Adipocyte (in vitro differentiated cells): ENCODE results near the gene PLAC8L1.

Source experiments
- DNase-seq: peaks from one replicate; pipeline ENCODE4 v3.0.0-alpha.2; 2015; ENCODE audit warnings: low read depth
- H3K27me3 ChIP-seq: replicated peaks from 2 replicates; pipeline ENCODE4 v1.7.0; 2013; ENCODE audit warnings: mild to moderate bottlenecking, low read length, moderate library complexity; ENCODE audit not compliant: control insufficient read depth, insufficient read depth
- H3K36me3 ChIP-seq: 2 replicates; pipeline ENCODE4 v1.7.0; 2013; ENCODE audit warnings: low read length, mild to moderate bottlenecking, moderate library complexity; ENCODE audit not compliant: control insufficient read depth, insufficient read depth, severe bottlenecking
- H3K4me1 ChIP-seq: 2 replicates; pipeline ENCODE4 v1.7.0; 2013; ENCODE audit warnings: mild to moderate bottlenecking, low read length, moderate library complexity; ENCODE audit not compliant: control insufficient read depth, insufficient read depth
- H3K4me3 ChIP-seq: 2 replicates; pipeline ENCODE4 v1.7.0; 2013; ENCODE audit warnings: mild to moderate bottlenecking, low read length, moderate library complexity
- H3K9ac ChIP-seq: 2 replicates; pipeline ENCODE4 v1.7.0; 2013; ENCODE audit warnings: mild to moderate bottlenecking, low read length, moderate library complexity
- H3K9me3 ChIP-seq: 2 replicates; pipeline ENCODE4 v1.7.0; 2013; ENCODE audit warnings: mild to moderate bottlenecking, low read length, moderate library complexity; ENCODE audit not compliant: control insufficient read depth

PLAC8L1 gene

DNA sequence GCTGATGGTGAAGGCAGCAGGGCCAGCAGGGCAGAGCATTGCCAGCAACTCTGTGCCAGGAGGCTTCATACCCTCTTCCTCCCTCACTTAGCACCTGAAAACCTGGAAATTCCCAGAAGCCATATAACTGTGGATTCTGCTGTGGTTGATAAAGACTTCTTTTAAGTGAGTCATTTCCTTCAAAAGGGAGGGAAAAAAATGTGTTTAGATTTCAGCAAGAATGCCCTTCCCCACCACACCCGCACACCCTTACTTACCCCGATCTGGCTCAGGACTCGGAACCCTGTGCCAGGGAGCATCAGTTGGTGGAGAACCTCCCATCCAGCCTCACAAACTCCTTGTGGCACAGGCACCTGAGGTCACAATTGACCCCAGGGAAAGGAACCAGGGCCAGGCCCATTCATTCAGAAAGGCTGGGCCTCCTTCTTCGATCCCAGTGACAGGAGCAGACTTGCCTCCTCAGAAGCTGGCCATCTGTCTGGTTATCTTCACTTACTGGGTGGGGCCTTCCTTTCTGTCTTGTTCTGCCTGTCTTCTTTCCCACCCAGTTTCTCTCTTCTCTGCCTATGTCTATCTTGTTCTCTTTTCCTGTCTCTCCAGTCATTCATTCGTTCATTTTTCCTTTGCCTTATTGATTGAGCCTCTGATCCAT, 62.6 kb downstream of the PLAC8L1 start:
- Histone ChIP-seq H3K36me3 (no peaks in the 10 kb centered on the region), H3K9ac (no peak overlapping the region), H3K27me3 (no peaks in the 10 kb centered on the region), H3K4me3 (no peak overlapping the region), H3K9me3 (no peaks in the 10 kb centered on the region), H3K4me1 (peaks cover 27% of the 10 kb centered on the region)
- peak; percentile 30 for DNase-seq

DNA sequence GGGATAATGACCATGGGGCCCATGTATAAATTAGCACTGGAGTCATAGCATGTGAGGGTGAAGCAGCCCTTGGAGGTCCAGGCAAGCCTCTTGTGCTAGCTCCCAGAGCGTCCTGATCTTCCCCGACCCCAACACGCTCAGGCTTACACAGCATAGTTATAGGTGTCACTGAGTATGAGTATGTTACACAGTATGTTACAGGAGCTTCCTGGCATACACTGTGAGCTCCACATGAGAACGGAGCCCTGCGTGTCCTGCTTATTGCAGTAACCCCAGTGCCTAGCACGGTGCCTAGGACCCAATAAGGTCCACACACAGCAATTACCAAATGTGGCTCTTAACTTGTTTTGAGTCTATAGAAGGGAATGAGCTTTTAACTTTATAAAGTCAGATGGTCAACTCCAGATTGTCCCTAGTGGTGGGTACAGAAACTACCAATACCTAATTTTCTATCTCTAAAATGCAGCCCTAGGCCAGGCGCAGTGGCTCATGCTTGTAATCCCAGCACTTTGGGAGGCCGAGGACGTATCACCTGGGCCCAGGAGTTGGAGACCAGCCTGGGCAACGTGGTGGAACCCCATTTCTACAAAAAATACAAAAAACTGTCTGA, 64.1 kb downstream of the PLAC8L1 start:
- Histone ChIP-seq H3K4me1 (peaks cover 27% of the 10 kb centered on the region), H3K27me3 (no peaks in the 10 kb centered on the region), H3K4me3 (no peak overlapping the region), H3K36me3 (no peaks in the 10 kb centered on the region), H3K9ac (no peak overlapping the region), H3K9me3 (no peaks in the 10 kb centered on the region)
- DNase-seq = peak; percentile 20

DNA sequence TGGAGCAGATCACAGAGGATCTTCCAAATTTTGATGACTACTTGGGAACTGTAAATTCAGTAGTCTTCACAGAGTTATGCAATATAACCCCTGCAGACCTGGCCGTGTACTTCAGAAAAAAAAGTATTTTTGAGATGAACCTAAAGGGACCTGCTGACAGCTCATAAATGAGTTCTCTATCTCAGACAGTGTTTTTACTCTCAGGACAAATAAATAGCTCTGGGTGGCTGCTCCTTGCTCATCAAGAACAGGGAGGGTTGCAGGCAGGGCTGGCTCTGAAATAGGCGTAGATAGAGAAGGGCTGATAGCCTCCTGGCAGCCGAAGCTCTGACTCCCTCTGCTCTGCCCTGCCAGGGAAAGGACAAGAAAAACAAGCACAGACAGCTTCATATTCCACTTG, 64.8 kb downstream of the PLAC8L1 start:
- H3K9ac ChIP-seq = no peak overlapping the region

DNA sequence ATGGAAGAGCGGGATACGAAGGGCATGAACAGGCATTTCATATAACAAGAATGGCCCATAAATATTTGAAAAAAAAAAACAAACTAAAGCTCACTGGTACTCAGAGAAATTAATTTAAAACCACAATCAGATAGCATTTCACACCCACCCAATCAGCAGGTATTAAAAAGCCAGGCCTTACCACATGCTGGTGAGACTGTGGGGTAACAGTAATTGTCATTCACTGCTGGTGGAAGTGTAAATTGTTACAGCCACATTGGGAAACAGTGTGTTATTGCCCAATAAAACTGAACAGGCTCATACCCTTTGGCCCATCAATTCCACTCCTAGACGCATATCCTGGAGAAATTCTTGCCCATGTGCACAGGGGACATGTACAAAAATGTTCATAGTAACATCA, 66.0 kb downstream of the PLAC8L1 start:
- H3K27me3 ChIP-seq = no peaks in the 10 kb centered on the region
- no peak for DNase-seq
- H3K4me3 ChIP-seq = no peak overlapping the region
- H3K9me3 ChIP-seq = no peaks in the 10 kb centered on the region
- H3K9ac ChIP-seq = no peak overlapping the region
- H3K36me3 ChIP-seq = no peaks in the 10 kb centered on the region
- peaks cover 27% of the 10 kb centered on the region for H3K4me1 ChIP-seq

More for the DNA sequence above, 64.8 kb downstream of the PLAC8L1 start:
- Histone ChIP-seq H3K4me1 (peaks cover 27% of the 10 kb centered on the region), H3K4me3 (no peak overlapping the region), H3K36me3 (no peaks in the 10 kb centered on the region), H3K27me3 (no peaks in the 10 kb centered on the region), H3K9me3 (no peaks in the 10 kb centered on the region)
- no peak for DNase-seq

DNA sequence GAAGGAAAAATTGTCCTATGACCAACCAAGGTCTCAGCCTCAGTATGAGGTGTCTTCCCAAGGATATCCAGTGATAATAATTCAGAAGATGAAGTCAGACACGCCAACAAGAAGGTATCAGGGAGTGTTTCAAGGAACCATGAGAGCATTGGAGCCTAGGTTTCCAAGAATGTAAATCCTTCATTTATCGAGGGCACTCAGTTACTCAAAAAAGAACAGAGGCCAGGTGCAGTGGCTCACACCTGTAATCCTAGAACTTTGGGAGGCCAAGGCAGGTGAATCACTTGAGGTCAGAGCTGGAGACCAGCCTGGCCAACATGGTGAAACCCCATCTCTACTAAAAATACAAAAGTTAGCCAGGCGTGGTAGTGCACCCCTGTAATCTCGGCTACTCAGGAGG, 70.8 kb downstream of the PLAC8L1 start:
- DNase-seq = no peak
- no peaks in the 10 kb centered on the region for H3K9me3 ChIP-seq
- H3K4me1 ChIP-seq = peaks cover 14% of the 10 kb centered on the region
- H3K4me3 ChIP-seq = no peak overlapping the region
- H3K36me3 ChIP-seq = no peaks in the 10 kb centered on the region
- no peaks in the 10 kb centered on the region for H3K27me3 ChIP-seq
- no peak overlapping the region for H3K9ac ChIP-seq
